Activated CD8-positive, alpha-beta memory T cell treated with anti-CD3 and anti-CD28 coated beads, Interleukin-2, amount 50 U/mL, for 24 hours (primary cell): ENCODE measurements around the gene ARHGAP35.
"Not testable (repeated sequence)": the region's sequence is repeated elsewhere in the genome, so short reads cannot be mapped to it uniquely, and the experiment has no call there.

ENCODE experiments used
- DNase-seq: peaks from one replicate; pipeline ENCODE4 v3.0.0-alpha.2; 2020; ENCODE audit errors: extremely low read depth

ARHGAP35 gene

DNA sequence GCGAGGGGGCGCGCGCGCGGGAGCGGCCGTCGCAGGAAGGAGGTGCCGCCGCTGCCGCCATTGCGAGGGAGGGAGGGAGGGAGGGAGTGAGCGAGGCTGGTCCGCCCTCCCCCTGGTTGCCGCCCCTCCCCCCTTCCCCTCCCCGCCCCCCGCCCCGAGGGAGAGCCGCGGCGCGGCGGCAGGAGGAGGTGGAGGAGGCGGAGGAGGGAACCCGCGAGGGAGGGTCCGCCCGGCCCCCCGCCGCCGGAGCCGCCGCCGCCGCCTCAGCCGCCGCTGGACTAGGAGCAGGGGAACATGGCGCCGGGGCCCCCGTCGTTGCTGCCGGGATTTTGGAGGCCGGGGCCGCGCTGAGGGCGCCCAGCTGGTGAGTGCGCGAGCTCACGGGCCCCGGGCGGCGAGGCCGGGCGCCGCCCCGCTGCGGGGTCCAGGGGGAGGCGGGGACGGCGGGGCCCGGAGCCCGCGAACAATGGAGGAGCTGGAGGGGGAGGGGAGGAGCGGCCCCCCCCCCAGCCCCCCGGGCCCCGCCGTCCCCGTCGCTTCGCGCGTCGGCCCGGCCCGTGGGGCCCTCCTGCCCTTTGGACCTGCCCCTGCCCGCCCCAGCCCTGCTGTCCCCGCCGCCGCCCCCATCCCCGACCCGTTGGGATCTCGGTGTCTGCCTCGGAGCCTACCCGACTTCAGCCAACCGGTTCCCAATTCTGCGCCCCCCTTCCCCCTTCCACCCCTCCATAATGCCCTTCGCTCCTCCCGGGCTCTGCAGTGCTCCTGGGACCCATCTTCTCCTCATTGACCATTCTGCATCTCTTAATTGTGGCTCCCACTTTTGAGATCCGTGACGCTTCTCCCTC is at the start of gene ARHGAP35:
TSS of gene ARHGAP35 (plus strand) at position 152 of the 845 bp plus-strand sequence. CDS start 57,679 bp downstream, outside the sequence.
- no peak for DNase-seq

DNA sequence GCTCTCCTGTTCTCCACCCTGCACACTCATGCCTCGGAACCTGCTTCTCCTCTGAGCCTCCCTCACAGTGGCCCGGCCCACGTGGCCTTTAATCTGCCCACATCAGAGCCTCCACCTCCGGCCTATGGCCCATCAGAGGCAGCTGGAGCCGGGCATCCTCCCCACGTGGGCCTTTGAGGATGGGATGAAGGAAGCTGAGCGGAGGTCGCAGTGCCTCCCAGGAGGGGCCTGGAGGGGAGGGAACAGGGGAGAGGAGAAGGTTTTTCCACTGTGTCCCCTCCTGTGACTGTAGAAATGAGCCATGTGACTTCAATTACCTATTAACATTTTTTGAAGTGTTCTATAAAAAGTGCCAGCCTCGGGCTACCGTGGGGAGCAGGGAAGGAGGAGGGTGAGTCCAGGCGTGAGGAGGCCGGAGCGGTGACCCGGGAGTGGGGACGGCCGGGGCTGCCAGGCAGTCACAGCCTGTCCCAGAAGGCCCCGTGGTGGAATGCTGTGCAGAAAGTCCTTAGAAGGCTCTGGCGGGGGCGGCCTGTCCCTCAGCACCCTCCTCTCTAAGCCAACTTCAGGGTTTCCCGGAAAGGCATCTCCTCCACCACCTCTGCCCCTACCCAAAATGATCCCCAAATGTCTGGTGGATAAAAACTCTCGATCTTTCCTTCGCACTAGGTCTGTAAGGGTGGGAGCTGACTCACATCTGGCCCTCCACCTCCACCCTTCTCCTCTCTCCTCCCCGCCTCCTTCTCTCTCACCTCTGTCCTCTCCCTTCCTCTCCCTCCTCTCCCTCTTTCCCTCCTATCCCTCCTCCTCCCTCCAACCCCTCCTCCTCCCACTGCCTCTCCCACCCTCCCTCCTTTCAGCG is 47.6 kb upstream of the ARHGAP35 start:
- DNase-seq = no peak

DNA sequence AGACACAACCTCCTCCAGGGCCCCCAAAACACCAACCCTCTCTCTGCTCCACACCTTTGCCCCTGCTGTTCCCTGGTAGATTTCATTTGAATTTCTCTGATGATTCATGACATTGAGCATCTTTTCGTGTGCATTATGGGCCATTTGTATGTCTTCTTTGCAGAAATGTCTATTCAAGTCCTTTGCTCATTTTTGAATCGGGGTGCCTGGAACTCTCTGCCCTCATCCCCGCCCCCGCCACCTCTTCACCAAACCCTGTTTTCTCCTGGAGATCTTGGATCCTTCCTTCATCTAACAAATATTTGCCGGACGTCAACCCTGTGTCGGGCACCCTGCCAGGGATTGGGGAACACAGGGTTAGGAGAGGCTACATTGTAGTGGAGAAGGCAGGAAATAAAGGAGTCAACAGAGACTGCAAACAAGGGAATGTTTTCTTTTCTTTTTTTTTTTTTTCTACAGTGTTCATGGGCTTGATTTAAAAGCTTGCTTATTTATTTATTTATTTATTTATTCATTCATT is 46.9 kb upstream of the ARHGAP35 start:
- DNase-seq = no peak

DNA sequence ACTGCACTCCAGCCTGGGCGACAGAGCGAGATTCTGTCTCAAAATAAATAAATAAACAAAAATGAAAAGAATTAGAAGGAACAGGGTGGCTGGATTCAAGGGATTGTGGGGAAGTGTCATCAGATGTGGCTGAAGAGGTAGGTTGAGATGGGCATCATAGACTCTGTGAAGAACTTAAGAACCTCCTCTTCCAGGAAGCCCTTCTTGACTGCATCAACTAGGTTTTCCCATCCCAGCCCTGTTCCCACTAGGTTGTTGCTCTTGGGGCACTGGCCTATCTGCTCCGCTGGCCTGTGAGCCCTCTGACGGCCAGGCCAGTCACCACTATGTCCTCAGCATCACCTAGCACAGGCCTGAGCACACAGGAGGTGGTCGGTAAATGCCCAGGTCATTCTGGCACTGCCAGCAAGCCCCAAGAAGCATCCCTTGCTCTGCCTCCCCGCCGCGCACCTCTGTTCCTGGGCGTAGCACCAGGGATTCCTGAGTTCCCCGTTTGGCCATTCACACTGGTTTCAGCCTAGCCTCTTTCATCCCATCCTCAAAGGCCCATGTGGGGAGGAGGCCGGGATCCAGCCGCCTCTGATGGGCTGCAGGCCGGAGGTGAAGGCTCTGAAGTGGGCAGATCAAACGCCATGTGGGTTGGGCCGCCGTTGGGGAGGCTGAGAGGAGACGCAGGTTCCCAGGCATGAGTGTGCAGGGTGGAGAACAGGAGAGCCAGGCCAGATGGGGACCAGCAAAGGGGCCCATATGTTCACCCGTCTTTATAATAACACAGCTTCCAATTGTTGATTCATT is 44.8 kb upstream of the ARHGAP35 start:
- no peak for DNase-seq

DNA sequence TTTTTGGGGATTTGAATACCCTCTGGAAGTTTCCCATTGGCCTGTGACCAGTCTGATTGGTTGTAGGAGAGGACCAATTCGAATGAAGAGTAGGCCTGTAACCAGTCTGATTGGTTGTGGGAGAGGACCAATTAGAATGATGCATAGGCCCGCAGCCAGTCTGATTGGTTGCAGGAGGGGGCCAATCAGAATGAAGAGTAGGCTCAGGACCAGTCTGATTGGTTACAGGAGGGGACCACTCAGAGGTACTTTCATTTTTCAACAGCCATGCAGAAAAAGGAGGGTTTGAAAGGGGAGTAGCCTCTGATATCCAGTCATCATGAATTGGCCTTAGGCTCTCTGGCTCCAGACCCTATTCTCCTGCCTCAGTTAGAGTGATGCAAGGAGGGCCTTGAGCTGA is 42.0 kb upstream of the ARHGAP35 start:
- DNase-seq = no peak

DNA sequence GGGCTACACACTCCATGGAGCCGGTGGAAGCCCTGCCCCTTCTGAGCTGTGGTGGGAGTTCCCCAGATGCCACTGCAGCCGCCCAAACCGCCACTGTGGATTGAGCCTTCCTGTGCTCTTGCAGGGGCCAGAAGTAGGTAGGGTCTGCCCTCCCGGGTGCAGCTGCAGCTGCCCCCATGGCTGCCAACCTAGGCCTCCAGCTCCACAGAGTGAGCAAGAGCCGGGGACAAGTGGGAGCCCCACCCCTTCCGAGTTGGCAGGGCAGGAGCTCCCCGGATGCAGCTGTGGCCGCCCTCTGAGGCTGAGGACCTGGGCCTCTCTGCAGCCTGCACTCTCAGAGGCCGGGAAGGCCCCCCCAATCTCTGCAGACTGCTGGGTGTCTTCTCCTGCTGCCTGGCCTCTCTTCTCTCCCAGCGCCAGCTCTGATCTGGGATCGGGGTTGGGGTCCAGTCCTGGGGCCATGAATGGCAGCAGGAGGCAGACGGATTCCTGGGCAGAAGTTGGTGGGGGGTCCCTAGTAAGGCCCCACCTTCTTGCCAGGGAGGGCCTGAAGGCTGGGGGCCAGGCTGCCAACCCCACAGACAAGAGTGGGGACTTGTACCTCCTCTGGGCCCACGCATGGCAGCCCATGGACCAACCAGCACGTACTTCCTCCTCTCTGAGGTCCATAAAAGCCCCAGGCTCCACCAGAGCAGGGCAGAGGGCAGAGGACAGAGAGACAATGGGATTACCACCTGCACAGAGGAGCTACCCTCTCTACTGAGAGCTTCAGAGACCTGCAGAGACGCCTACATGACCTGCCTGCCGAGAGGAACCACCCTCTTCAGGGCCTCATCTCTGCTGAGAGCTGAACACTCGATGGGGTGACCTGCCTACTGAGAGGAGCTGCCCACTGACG is 39.0 kb upstream of the ARHGAP35 start:
- peak; percentile 24 for DNase-seq

DNA sequence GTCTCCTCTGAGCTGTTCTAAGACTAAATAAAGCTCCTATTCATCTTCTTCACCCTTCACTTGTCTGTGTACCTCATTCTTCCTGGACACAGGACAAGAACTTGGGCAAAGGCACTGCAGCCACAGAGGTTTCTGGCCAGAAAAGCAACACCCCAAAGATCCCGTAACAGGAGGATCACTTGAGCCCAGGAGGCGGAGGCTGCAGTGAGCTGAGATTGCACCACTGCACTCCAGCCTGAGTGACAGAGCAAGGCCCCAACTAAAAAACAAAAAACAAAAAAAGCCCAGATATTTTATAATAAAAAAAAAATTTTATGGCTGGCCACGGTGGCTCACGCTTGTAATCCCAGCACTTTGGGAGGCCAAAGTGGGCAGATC is 38.4 kb upstream of the ARHGAP35 start:
- DNase-seq = not testable (repeated sequence)

DNA sequence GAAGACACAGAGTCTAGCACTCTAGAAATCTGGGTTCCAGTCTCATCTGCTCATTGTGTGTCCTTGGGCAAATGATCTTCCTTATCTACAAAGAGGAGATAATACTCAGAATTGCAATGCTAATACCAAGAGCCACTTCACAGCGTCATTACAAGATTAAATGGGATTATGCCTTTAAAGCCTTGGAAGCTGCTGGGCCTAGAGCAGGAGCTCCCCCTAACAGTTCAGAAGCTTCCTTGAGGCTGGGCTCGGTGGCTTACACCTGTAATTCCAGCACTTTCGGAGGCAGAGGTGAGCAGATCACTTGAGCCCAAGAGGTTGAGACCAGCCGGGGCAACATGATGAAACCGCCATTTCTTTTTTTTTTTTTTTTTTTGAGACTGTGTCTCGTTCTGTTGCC is 37.7 kb upstream of the ARHGAP35 start:
- no peak for DNase-seq

DNA sequence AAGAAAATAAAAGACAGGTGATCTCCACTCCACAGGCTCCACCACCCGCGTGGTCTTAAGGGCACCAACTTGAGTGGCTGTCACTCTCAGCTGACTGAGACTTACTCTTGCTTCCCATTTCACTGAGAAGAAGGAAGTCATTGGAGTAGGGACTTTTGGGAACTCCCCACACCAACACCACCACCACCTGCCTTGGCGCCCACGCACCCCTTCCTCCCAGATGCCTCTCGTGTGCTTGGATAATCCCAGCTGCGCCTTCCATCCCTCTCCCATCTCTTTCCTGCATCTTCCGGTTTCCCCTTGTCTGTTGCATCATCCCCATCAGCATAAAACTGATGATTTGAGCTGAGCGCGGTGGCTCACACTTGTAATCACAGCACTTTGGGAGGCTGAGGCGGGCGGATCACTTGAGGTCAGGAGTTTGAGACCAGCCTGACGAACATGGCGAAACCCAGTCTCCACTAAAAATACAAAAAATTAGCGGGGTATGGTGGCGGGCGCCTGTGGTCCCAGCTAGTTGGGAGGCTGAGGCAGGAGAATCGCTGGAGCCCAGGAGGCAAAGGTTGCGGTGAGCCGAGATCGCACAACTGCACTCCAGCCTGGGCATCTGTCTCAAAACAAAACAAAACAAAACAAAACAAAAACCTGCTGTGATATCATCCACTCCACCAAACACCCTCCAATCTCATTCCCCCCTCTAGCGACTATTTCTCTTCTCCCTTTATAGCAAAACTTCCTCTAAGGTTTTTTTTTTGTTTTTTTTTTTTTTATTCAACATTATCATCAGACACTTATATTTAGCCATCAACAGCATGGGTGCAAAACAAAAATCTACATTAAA is 35.7 kb upstream of the ARHGAP35 start:
- DNase-seq = no peak

DNA sequence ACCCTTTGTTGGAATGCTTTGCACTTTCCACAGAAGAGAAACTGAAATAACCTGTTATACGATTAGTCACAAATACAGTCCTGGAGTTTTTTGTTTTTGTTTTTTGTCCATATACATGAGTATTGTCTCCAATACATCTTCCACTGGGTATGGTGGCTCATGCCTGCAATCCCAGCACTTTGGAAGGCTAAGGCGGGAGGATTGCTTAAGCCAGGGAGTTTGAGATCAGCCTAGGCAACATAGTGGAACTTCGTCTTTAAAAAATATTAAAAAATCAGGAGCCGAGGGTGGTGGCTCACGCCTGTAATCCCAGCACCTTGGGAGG is 35.1 kb upstream of the ARHGAP35 start:
- no peak for DNase-seq

DNA sequence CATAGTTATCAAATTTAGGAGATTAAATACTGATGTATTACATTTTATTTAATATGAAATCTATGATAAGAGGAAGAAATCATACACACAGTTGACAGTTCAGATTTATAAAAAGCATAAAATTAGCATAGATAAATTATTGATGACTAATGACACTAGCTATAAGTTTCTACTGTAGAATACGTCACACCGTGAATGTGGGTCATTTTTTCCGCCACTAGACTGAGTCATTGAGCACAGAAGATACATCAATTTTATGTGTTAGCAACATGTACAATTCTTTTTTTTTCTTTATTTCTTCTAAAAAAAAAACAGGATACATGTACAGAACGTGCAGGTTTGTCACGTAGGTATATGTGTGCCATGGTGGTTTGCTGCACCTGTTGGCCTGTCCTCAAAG is 32.3 kb upstream of the ARHGAP35 start:
- peak; percentile 33 for DNase-seq

DNA sequence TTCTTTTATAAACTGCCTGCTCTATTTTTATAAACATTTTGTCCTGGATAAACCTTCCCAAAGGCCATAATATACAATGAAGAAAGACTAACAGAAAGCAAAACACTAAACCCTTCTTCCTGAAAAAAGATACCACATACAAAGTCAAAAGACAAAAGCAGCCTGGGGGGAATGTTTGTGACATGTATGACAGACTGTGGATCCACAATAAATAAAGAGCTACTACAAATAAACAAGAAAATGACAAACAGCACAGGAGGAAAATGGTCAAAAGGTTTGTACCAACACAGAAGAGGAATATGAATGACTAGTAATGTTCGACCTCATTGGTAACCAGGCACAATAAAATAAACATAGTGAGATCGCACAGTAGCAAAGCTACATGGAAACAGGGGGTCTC is 29.9 kb upstream of the ARHGAP35 start:
- DNase-seq = no peak

DNA sequence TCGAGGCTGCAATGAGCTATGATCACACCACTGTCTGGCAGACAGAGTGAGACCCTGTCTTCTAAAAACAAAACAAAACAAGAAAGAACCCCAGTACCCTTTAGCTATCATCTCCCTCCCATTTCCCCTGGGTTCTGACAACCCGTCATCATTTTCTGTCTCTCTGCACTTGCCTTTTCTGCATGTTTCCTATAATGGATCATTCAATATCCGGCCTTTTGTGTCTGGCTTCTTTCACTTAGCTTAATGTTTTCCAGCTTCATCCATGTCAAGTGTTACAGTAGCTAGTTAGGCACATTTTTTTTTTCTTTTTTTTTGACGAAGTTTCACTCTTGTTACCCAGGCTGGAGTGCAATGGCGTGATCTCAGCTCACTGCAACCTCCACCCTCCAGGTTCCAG is 26.7 kb upstream of the ARHGAP35 start:
- no peak for DNase-seq

DNA sequence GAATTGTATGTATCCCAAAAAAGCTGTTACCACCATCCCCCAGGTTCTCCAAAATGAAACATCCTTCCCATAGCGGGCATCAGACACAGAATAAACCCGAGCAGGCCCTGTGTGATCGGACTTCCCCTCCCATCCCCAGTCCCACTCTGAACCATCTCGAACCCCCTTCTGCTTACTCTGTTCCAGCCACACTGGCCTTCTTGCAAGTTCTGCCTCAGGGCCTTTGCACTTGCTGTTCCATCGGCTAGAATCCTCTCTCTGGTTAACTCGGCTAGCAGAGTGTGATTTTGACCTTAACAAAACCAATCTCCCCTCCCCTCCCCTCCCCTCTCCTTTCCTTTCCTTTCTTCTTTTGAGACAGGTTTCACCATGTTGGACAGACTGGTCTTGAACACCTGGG is 25.8 kb upstream of the ARHGAP35 start:
- no peak for DNase-seq

DNA sequence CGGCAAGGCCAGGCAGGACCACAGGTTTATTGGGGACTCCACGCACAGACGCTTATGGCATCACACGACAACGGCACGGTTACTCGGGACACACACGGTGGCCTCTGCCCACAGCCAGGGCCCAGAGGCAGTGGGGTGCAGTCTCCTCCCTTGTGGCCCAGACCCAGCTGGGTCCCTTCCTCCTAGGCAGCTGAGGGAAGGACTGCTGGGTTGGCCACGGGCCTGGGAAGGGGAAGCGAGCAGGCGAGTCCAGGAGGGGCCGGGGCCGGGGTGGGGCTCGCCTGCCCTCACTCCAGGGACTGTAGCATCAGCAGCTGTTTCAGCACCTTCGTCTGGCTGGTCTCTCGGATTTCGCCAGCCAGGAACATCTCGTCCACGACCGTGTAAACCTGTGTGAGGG is 22.6 kb upstream of the ARHGAP35 start:
- DNase-seq = no peak

DNA sequence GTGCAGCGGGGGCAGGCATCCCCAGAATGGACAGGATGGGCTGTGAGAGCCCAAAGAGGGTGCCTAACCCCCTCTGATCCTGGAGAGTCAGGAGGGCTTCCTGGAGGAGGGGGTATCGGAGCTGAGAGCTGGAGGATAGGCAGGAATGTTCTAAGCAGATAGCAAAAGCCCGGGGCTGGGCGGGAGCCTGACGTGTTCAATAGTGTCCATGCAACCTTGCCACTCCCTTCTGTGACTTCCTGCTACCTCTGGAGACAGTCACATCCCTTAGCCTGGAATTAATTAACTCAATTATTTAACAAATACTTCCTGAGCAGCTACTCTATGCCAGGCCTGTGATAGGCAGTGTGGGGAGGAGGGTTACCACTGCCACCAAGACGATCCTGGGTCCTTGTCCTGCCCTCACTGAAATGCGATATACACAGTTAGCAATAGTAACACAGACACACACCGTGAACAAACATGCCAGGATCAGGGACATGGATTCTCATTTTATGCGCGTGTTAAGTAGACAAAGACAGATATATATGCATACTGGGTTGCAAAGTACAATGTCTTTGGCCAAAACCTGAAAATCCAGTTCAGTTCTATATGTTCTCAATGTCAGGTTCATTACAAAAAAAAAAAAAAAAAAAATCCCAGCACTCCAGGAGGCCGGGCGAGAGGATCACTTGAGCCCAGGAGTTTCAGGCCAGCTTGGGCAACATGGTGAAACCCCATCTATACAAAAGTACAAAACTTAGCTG is 20.9 kb upstream of the ARHGAP35 start:
- no peak for DNase-seq

DNA sequence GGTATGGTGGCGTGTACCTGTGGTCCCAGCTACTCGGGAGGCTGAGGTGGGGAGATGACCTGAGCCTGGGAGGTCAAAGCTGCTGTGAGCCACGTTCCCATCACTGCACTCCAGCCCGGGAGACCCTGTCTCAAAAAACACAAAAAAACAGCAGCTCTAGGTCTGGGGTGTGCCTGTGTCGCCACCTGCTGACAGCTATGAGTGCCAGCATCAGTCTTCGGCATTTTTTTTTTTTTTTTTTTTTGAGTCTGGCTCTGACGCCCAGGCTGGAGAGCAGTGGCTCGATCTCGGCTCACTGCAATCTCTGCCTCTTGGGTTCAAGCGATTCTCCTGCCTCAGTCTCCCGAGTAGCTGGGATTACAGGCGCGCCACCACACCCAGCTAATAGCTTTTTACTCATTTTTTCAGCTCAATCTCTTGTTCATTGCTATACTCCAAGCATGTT is 20.3 kb upstream of the ARHGAP35 start:
- no peak for DNase-seq

DNA sequence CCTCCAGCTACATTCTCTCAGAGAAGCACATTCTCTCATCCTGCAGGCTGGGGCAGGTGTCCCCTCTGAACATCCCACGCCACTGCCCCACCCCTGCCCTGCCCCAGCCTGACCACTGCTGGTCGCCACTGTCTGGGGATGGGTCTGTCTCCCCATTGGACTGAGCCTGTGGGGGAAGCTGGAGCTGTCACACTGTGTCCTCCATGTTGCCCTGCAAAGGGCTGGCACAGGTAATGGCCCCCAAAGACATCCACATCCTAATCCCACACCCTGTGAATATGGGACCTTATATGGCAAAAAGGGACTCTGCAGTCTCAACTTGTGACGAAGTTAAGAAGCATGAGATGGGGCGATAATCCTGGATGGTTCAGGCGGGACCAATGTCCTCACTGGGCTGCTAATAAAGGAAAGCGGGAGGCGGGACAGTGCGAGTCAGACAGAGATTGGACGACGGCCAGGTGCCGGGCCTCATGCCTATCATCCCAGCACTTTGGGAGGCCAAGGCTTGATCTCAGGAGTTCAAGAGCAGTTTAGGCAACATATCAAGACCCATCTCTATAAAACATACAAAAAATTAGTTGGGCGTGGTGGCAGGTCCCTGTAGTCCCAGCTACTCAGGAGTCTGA is 19.2 kb upstream of the ARHGAP35 start:
- no peak for DNase-seq

DNA sequence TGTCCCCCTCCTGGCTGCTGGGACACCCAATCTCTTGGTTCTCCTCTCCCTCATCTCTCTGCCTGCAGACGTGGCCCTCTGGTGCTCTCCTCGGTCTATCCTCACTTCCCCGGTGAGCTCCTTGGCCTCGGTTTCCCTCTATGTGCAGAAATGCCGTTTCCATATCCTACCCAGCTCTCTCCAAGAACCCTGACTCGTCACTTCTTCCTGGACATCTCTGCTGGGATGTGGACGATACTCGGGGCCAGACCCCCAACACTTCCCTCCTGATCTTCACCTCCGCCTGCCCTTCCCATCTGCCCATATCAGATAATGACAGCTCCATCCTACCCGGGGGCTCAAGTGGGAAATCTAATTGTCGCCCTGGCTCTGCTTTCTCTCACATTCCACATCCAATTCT is 18.0 kb upstream of the ARHGAP35 start:
- DNase-seq = no peak
